H9 (cell line): ENCODE measurements around the gene KIF18A. TPM values are rescaled to one million over a fixed set of nuclear protein-coding genes. Genes with fewer than 3 reads are reported as not detected.
"Not testable (repeated sequence)": the region's sequence is repeated elsewhere in the genome, so short reads cannot be mapped to it uniquely, and the experiment has no call there.

Experiments used
- DNase-seq: peaks from one replicate; pipeline ENCODE4 v3.0.0-alpha.2; 2017
- H2AFZ ChIP-seq: one replicate; pipeline ENCODE4 v1.6.1; 2013; ENCODE audit warnings: mild to moderate bottlenecking, low read length, control low read depth, moderate library complexity
- H2AK5ac ChIP-seq: 2 replicates; pipeline ENCODE4 v1.6.1; 2013; ENCODE audit warnings: low read length, control low read depth, mixed read lengths; ENCODE audit not compliant: insufficient read length
- H2BK120ac ChIP-seq: one replicate; pipeline ENCODE4 v1.6.1; 2013; ENCODE audit warnings: low read depth, mild to moderate bottlenecking, low read length, control low read depth, inconsistent platforms; ENCODE audit not compliant: poor library complexity, severe bottlenecking
- H2BK12ac ChIP-seq: 2 replicates; pipeline ENCODE4 v1.6.1; 2013; ENCODE audit warnings: low read length, control low read depth, mixed read lengths, low read depth; ENCODE audit not compliant: insufficient read length
- H2BK15ac ChIP-seq: 2 replicates; pipeline ENCODE4 v1.6.1; 2013; ENCODE audit warnings: low read depth, low read length, control low read depth
- H2BK20ac ChIP-seq: one replicate; pipeline ENCODE4 v1.6.1; 2013; ENCODE audit warnings: low read depth, mild to moderate bottlenecking, low read length, control low read depth, inconsistent platforms; ENCODE audit not compliant: poor library complexity, severe bottlenecking
- H2BK5ac ChIP-seq: 2 replicates; pipeline ENCODE4 v1.6.1; 2013; ENCODE audit warnings: low read length, control low read depth, mixed read lengths; ENCODE audit not compliant: insufficient read length
- H3K14ac ChIP-seq: 2 replicates; pipeline ENCODE4 v1.6.1; 2013; ENCODE audit warnings: low read length, control low read depth; ENCODE audit not compliant: insufficient read depth
- H3K18ac ChIP-seq: 2 replicates; pipeline ENCODE4 v1.6.1; 2013; ENCODE audit warnings: low read depth, mild to moderate bottlenecking, mixed read lengths, low read length, control low read depth; ENCODE audit not compliant: insufficient read length
- H3K23ac ChIP-seq: 2 replicates; pipeline ENCODE4 v1.6.1; 2013; ENCODE audit warnings: low read length, control low read depth, mixed read lengths, low read depth; ENCODE audit not compliant: insufficient read length
- H3K23me2 ChIP-seq: 2 replicates; pipeline ENCODE4 v1.6.1; 2013; ENCODE audit warnings: low read depth, mild to moderate bottlenecking, mixed read lengths, low read length, control low read depth; ENCODE audit not compliant: insufficient read length, poor library complexity, severe bottlenecking
- H3K27ac ChIP-seq: 2 replicates; pipeline ENCODE4 v1.5.1; 2013; ENCODE audit warnings: low read length, control low read depth, mixed read lengths, low read depth; ENCODE audit not compliant: insufficient read length
- H3K27me3 ChIP-seq: 2 replicates; pipeline ENCODE4 v1.6.1; 2013; ENCODE audit warnings: low read length, control low read depth, inconsistent platforms; ENCODE audit not compliant: insufficient read depth
- H3K4ac ChIP-seq: 2 replicates; pipeline ENCODE4 v1.6.1; 2013; ENCODE audit warnings: low read depth, mild to moderate bottlenecking, control low read depth, inconsistent platforms, low read length, moderate library complexity
- H3K4me1 ChIP-seq: 2 replicates; pipeline ENCODE4 v1.6.1; 2013; ENCODE audit warnings: low read length, control low read depth, inconsistent platforms; ENCODE audit not compliant: insufficient read depth
- H3K4me2 ChIP-seq: 2 replicates; pipeline ENCODE4 v1.6.1; 2013; ENCODE audit warnings: low read length, control low read depth, mixed read lengths; ENCODE audit not compliant: insufficient read length, insufficient read depth
- H3K56ac ChIP-seq: 2 replicates; pipeline ENCODE4 v1.6.1; 2013; ENCODE audit warnings: low read depth, mild to moderate bottlenecking, mixed read lengths, low read length, control low read depth; ENCODE audit not compliant: insufficient read length
- H3K79me1 ChIP-seq: 2 replicates; pipeline ENCODE4 v1.6.1; 2013; ENCODE audit warnings: low read depth, mild to moderate bottlenecking, moderate library complexity, low read length, control low read depth, inconsistent platforms; ENCODE audit not compliant: insufficient read depth, poor library complexity, severe bottlenecking
- H3K79me2 ChIP-seq: 2 replicates; pipeline ENCODE4 v1.6.1; 2013; ENCODE audit warnings: low read length, control low read depth, inconsistent platforms; ENCODE audit not compliant: insufficient read depth
- H3K9ac ChIP-seq: 2 replicates; pipeline ENCODE4 v1.6.1; 2013; ENCODE audit warnings: low read length, control low read depth, mixed read lengths; ENCODE audit not compliant: insufficient read length; ENCODE audit errors: extremely low read depth
- H3K9me3 ChIP-seq: one replicate; pipeline ENCODE4 v1.6.1; 2013; ENCODE audit warnings: low read depth, low read length, inconsistent platforms; ENCODE audit not compliant: control insufficient read depth
- H3T11ph ChIP-seq: one replicate; pipeline ENCODE4 v1.6.1; 2013; ENCODE audit warnings: mild to moderate bottlenecking, low read length, control low read depth, inconsistent platforms
- H4K20me1 ChIP-seq: one replicate; pipeline ENCODE4 v1.6.1; 2013; ENCODE audit not compliant: control insufficient read depth, insufficient read length, insufficient read depth
- H4K5ac ChIP-seq: 2 replicates; pipeline ENCODE4 v1.6.1; 2013; ENCODE audit warnings: low read depth, mild to moderate bottlenecking, mixed read lengths, low read length, control low read depth; ENCODE audit not compliant: insufficient read length
- H4K8ac ChIP-seq: replicated peaks from 2 replicates; pipeline ENCODE4 v1.6.1; 2013; ENCODE audit warnings: low read length, control low read depth, mixed read lengths, low read depth; ENCODE audit not compliant: insufficient read length
- H4K91ac ChIP-seq: 2 replicates; pipeline ENCODE4 v1.6.1; 2013; ENCODE audit warnings: low read depth, mild to moderate bottlenecking, moderate library complexity, mixed read lengths, low read length, control low read depth; ENCODE audit not compliant: insufficient read length
- H3K27ac Mint-ChIP-seq, 3 experiments: 2 replicates in 2 of 3; 3 replicates in 1 of 3; pipeline ENCODE4 v1.8.0; 2020 to 2021; ENCODE audit warnings: mixed read lengths in 3 of 3, mild to moderate bottlenecking in 1 of 3, moderate library complexity in 1 of 3
- H3K27me3 Mint-ChIP-seq: 2 replicates; pipeline ENCODE4 v1.8.0; 2021; ENCODE audit warnings: low read depth, mild to moderate bottlenecking, moderate library complexity, mixed read lengths
- H3K36me3 Mint-ChIP-seq, 3 experiments: 2 replicates in 2 of 3; 3 replicates in 1 of 3; pipeline ENCODE4 v1.8.0; 2020 to 2021; ENCODE audit warnings: low read depth in 3 of 3, mixed read lengths in 3 of 3; ENCODE audit not compliant: insufficient read depth in 1 of 3
- H3K4me1 Mint-ChIP-seq, 2 experiments: 2 replicates each; pipeline ENCODE4 v1.8.0; 2020; ENCODE audit warnings: mixed read lengths in 2 of 2
- H3K4me3 Mint-ChIP-seq, 2 experiments: 2 replicates in 1 of 2; 3 replicates in 1 of 2; pipeline ENCODE4 v1.8.0; 2020 to 2021; ENCODE audit warnings: mild to moderate bottlenecking in 2 of 2, mixed read lengths in 2 of 2, moderate library complexity in 1 of 2
- H3K9me3 Mint-ChIP-seq, 2 experiments: 2 replicates in 1 of 2; 3 replicates in 1 of 2; pipeline ENCODE4 v1.8.0; 2020; ENCODE audit warnings: mild to moderate bottlenecking in 2 of 2, mixed read lengths in 2 of 2, moderate library complexity in 1 of 2
- CTCF ChIP-seq: fragments of 200-600 bp; sonication (generic); conservative IDR thresholded peaks from 3 replicates; pipeline ENCODE4 v1.8.0; 2021; ENCODE audit warnings: antibody characterized with exemption, mild to moderate bottlenecking
- WGBS: extraction: QIAGEN DNeasy Blood & Tissue Kit; methylation state at CpG from one replicate; pipeline ENCODE4 v1.1.7; 2013; ENCODE audit warnings: missing lambda C conversion rate, low lambda C conversion rate, mixed read lengths; ENCODE audit not compliant: insufficient read length; ENCODE audit errors: extremely low coverage; 5-methylcytosine and 5-hydroxymethylcytosine counted together
- total RNA-seq: library from RNA; stranded (reverse); gene quantifications from 2 replicates; pipeline ENCODE4 v1.2.1, GENCODE V29; 2021

Gene KIF18A
- total RNA-seq, 1 experiment from 2014 or later: 25.9 TPM

GRCh38 chr11:28137366-28137765, 29.4 kb upstream of the KIF18A start:
- no peak overlapping the region for H4K8ac ChIP-seq
- H3K27me3 Mint-ChIP-seq: no peaks in the 10 kb centered on the region; the same call in 1 of the 2 replicates
- H4K20me1 ChIP-seq: no peaks in the 10 kb centered on the region
- no peak overlapping the region for H2AFZ ChIP-seq
- H3K23me2 ChIP-seq: no peaks in the 10 kb centered on the region
- H3K27ac ChIP-seq: no peak overlapping the region
- H3K79me1 ChIP-seq: no peaks in the 10 kb centered on the region
- H2BK120ac ChIP-seq: no peak overlapping the region
- no peak overlapping the region for H3K14ac ChIP-seq
- H3K4me1 Mint-ChIP-seq: peaks cover 16 to 29% of the 10 kb centered on the region in 2 experiments
- no peak overlapping the region for H3T11ph ChIP-seq
- no peak overlapping the region for H2BK5ac ChIP-seq
- H3K36me3 Mint-ChIP-seq: peaks cover 72 to 85% (median 73%) of the 10 kb centered on the region in 3 experiments
- H4K5ac ChIP-seq: no peak overlapping the region
- H3K9me3 ChIP-seq: peaks cover 46% of the 10 kb centered on the region
- no peak overlapping the region for H2BK12ac ChIP-seq
- H4K91ac ChIP-seq: no peak overlapping the region
- DNase-seq: no peak
- peaks cover 67 to 70% of the 10 kb centered on the region in 2 experiments for H3K9me3 Mint-ChIP-seq
- no peak overlapping the region for H3K18ac ChIP-seq
- no peaks in the 10 kb centered on the region for H3K27me3 ChIP-seq
- H2BK20ac ChIP-seq: no peak overlapping the region
- no peak overlapping the region for H3K23ac ChIP-seq
- H3K4me3 Mint-ChIP-seq: no peak overlapping the region
- H3K4me2 ChIP-seq: no peak overlapping the region
- no peak overlapping the region for H3K9ac ChIP-seq
- WGBS: no CpG with 5 or more reads among the region's 3 CpGs
- H3K4me1 ChIP-seq: no peaks in the 10 kb centered on the region
- no peak overlapping the region for H3K27ac Mint-ChIP-seq
- H2BK15ac ChIP-seq: no peak overlapping the region
- no peak overlapping the region for H3K56ac ChIP-seq
- no peak for TF ChIP-seq CTCF
- no peak overlapping the region for H2AK5ac ChIP-seq
- no peak overlapping the region for H3K4ac ChIP-seq
- H3K79me2 ChIP-seq: no peaks in the 10 kb centered on the region

- H3K27me3 Mint-ChIP-seq, H4K5ac ChIP-seq: not testable (repeated sequence)
These were observed 28.2 kb upstream of the KIF18A start for GRCh38 chr11:28136157-28136556.

More at GRCh38 chr11:28136157-28136556, 28.2 kb upstream of the KIF18A start:
- not testable (repeated sequence) for H2AK5ac ChIP-seq, H2AFZ ChIP-seq, H3K4me3 Mint-ChIP-seq, H3K79me1 ChIP-seq, H3T11ph ChIP-seq, H3K27ac Mint-ChIP-seq, H2BK5ac ChIP-seq, H3K4me1 ChIP-seq, H3K14ac ChIP-seq, H3K18ac ChIP-seq, H2BK15ac ChIP-seq, H4K20me1 ChIP-seq, H3K23me2 ChIP-seq, H3K4me2 ChIP-seq, H3K79me2 ChIP-seq, H4K8ac ChIP-seq, H4K91ac ChIP-seq, H3K27ac ChIP-seq, H2BK12ac ChIP-seq, H3K23ac ChIP-seq, H3K56ac ChIP-seq, H2BK20ac ChIP-seq, H3K27me3 ChIP-seq, H3K4ac ChIP-seq, H2BK120ac ChIP-seq, DNase-seq, H3K9ac ChIP-seq
- no CpG with 5 or more reads among the region's 4 CpGs for WGBS
- H3K9me3 Mint-ChIP-seq: peaks cover 63 to 68% of the 10 kb centered on the region in 2 experiments
- H3K9me3 ChIP-seq: peaks cover 44% of the 10 kb centered on the region
- H3K36me3 Mint-ChIP-seq: peaks cover 71 to 82% (median 71%) of the 10 kb centered on the region in 3 experiments
- H3K4me1 Mint-ChIP-seq: peaks cover 25 to 35% of the 10 kb centered on the region in 2 experiments
